ENCODE measurements around the gene MAP3K4.

DNA sequence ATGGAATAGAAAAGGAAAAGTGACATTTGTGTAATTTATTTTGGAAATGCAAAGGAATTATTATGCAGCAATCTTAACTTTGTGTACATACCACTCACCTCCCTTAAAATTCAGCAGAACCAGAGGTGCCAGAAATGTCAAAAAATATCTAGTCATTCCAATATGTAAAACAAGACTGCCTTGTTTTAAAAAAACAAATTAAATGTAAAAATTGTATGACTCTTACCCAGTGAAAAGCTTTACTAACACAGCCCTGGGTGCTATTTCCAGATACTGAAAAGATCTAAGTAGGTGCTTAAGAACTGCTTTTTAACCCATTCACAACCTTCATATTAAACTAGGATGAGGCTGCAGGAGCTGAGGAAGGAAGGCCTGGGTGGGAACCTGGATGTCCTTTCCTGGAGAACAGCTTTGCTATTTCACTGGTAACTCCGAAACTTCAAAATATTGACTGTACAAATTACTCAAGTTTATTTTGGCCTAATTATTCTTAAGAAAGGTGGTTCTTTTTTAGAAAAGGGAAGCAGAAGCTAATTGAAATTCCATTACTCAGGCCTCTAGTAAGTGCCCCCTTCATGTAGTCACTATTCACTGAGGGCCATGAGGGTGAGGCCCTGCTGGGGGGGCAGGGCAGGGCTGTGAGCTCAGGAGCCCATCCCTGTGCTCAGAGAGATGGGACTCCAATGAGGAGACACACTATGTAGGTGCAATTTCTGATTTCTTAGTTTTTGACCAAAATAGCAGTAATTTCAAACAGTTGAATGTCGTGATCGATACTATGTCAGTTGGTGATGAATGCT lies 139.6 kb downstream of the MAP3K4 start:
- TF ChIP-seq, protein P1, sequence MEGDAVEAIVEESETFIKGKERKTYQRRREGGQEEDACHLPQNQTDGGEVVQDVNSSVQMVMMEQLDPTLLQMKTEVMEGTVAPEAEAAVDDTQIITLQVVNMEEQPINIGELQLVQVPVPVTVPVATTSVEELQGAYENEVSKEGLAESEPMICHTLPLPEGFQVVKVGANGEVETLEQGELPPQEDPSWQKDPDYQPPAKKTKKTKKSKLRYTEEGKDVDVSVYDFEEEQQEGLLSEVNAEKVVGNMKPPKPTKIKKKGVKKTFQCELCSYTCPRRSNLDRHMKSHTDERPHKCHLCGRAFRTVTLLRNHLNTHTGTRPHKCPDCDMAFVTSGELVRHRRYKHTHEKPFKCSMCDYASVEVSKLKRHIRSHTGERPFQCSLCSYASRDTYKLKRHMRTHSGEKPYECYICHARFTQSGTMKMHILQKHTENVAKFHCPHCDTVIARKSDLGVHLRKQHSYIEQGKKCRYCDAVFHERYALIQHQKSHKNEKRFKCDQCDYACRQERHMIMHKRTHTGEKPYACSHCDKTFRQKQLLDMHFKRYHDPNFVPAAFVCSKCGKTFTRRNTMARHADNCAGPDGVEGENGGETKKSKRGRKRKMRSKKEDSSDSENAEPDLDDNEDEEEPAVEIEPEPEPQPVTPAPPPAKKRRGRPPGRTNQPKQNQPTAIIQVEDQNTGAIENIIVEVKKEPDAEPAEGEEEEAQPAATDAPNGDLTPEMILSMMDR (IDR thresholded peaks at IDR 0.05) = no peak
- TF ChIP-seq POLR2A (IDR thresholded peaks at IDR 0.05) = no peak

All from lower leg skin (tissue), 3 donors.